Stimulated activated CD4-positive, alpha-beta T cell treated with anti-CD3 and anti-CD28 coated beads, Interleukin-1b, Interleukin-23, amount 100 ng/mL, for 48 hours (primary cell): Measurements from ENCODE around the gene BTN3A1.
A peak's percentile ranks its signal among the peaks of the same experiment; 100 is the strongest.
"Not testable (repeated sequence)": the region's sequence is repeated elsewhere in the genome, so short reads cannot be mapped to it uniquely, and the experiment has no call there.

Source experiments
- DNase-seq: peaks from one replicate; pipeline ENCODE4 v3.0.0-alpha.2; 2020

BTN3A1 gene

GRCh38 chr6:26445934-26446667, 44.0 kb downstream of the BTN3A1 start:
- DNase-seq = peak; percentile 54

DNA sequence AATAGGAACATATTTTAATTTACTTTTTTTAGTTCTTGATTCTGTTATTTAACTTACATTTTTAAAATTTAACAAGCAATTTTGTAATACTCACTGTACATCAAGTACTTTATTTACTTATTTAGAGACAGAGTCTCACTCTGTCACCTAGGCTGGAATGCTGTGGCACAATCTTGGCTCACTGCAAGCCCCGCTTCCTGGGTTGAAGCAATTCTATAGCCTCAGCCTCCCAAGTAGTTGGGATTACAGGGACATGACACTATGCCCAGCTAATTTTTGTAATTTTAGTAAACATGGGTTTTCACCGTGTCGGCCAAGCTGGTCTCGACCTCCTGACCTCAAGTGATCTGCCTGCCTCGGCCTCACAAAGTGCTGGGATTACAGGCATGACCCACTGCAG, 45.2 kb downstream of the BTN3A1 start:
- DNase-seq = no peak

DNA sequence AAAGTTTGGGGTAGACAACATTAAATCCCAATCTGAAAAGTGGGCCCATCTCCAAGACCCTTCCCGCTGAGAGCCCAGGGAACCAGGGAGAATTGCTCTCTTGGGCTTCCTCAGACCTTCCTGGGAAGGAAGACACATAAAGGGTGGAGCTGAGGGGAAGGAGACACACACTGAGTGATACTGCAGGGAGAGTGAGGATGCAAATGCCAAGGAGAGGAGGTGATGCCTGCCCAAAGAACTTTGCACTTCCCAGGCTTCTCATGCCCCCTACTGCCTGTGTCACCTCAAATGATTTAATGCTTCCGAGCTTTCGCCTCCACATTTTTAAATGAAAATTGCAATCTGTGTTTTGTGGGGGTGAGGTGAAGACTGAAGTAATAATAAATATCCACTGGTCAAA, 48.2 kb downstream of the BTN3A1 start:
- DNase-seq = no peak

DNA sequence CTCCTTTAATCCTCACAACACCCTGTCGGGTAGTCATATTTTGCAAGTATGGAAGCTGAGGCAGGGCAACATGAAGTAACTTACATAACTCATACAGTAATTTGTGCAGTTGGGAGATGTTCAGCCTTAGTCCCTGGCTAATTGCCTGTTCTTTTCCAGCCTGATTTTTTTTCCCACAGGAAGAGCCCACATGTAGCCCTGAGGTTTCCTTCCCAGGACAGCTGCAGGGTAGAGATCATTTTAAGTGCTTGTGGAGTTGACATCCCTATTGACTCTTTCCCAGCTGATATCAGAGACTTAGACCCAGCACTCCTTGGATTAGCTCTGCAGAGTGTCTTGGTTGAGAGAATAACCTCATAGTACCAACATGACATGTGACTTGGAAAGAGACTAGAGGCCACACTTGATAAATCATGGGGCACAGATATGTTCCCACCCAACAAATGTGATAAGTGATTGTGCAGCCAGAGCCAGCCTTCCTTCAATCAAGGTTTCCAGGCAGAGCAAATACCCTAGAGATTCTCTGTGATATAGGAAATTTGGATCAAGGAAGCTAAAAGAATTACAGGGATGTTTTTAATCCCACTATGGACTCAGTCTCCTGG, 50.7 kb downstream of the BTN3A1 start:
- DNase-seq = no peak

DNA sequence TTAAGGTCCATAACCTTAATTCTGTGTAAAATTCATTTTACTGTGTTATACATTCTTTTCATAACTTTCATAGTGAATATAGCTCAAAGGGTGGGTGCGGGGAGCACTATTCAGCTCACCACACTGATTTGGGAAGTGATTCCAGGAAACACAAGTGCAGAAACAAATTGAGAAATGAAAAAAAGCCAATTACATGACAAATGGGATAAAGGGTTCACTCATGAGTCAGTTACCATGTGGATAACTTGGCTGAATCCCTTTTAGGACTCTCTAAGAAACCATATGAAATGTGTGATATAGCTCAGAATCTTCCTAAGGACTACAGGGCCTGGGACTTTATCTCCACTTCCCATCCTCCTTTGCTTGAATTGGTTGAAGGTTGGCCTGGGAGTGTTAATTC, 52.6 kb downstream of the BTN3A1 start:
- DNase-seq = no peak

- DNase-seq = no peak
These were observed 53.4 kb downstream of the BTN3A1 start for GRCh38 chr6:26455357-26455970.

DNA sequence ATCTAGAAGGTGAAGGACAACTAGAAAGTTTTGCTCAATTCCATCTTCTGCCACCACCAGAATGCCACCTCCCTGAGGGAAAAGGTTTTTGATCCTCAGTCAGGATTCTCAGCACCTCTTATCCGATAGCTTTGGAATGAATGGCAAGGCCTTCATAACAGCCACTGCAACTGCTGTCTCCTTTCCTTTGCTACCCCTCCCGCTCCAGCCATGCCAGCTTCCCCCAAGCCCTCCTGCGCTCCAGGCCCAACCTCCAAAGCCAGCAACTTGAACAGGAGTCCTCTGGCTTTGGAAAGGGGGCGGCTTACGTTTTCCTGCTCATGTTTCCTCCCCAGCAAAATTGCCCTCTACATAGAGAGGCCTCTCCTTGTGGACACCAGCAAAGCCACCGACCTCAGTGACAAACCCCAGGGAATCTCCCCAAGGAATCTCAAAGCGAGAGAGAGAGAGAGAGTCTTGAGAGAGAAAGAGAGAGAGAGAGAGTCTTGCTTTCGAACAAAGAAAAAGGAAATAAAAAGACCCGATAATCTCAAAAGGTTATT, 55.3 kb downstream of the BTN3A1 start:
- DNase-seq = no peak

GRCh38 chr6:26457806-26458688, 56.0 kb downstream of the BTN3A1 start, which contains the start of gene BTN2A1:
Gene BTN2A1 (plus strand): TSS chr6:26457955. CDS start chr6:26458637, 682 bp downstream.
- peak; percentile 72 for DNase-seq

GRCh38 chr6:26459023-26459810, 57.1 kb downstream of the BTN3A1 start:
- no peak for DNase-seq

DNA sequence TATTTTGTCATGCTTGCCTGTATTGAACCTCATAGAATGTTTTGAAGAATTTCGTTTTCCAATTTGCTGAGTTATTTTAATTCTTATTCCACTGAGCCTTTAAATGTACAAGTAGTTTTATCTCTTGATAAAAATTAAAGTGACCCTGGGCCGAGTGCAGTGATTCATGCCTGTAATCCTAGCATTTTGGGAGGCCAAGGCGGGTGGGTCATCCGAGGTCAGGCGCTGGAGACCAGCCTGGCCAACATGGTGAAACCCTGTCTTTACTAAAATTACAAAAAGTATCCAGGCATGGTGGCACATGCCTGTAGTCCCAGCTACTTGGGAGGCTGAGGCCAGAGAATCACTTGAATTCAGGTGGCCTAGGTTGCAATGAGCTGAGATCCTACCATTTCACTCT, 59.3 kb downstream of the BTN3A1 start:
- not testable (repeated sequence) for DNase-seq

DNA sequence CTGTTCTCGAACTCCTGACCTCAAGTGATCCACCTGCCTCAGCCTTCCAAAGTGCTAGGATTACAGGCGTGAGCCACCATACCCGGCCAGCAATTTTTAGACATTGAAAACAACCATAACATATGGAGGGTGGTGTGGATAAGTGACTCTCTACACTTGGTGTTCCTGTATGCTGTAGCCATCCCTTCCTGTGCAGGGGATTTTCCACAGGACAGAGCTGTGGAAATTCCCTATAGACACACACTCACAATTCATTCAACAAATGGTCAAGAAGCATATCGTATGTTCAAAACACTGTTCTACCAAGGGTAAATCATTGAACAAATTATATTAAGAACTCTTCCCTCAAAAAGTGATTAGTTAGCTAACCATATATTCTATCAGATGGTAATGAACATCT, 61.9 kb downstream of the BTN3A1 start:
- DNase-seq = no peak

- DNase-seq = no peak
These were observed 62.5 kb downstream of the BTN3A1 start for GRCh38 chr6:26464416-26465131.
